Heart right ventricle (tissue), 16 donors: Measurements from ENCODE around the gene IARS2. TPM values are rescaled to one million over a fixed set of nuclear protein-coding genes. Genes with fewer than 3 reads are reported as not detected.

Experiments used
- ATAC-seq, 8 donors: fragments of 200-7000 bp; cut with Tn5 transposase; one replicate each; pipeline ENCODE4 v1.9.1; 2020; ENCODE audit warnings: mild to moderate bottlenecking in 8 of 8, moderate library complexity in 8 of 8, moderate number of reproducible peaks in 1 of 8
- DNase-seq, 2 donors: peaks; one replicate each; pipeline ENCODE4 v3.0.0-alpha.2; 2020
- H3K27ac ChIP-seq, 10 donors: fragments of 200-600 bp; sonication (generic) in 2 of 10; one replicate each; pipeline versions ENCODE4 v1.5.0 to v1.8.0; 2020 to 2022; ENCODE audit warnings: mild to moderate bottlenecking in 3 of 10
- H3K27me3 ChIP-seq, 7 donors: fragments of 200-600 bp; one replicate each; pipeline ENCODE4 v1.8.0; 2021 to 2022; ENCODE audit warnings: mild to moderate bottlenecking in 2 of 7
- H3K36me3 ChIP-seq, 9 donors: fragments of 200-600 bp; sonication (generic) in 1 of 9; one replicate each; pipeline versions ENCODE4 v1.5.0 to v1.8.0; 2020 to 2022; ENCODE audit warnings: mild to moderate bottlenecking in 2 of 9
- H3K4me1 ChIP-seq, 9 donors: fragments of 200-600 bp; sonication (generic) in 1 of 9; one replicate each; pipeline versions ENCODE4 v1.5.0 to v1.8.0; 2020 to 2022; ENCODE audit warnings: mild to moderate bottlenecking in 4 of 9
- H3K4me3 ChIP-seq, 10 donors: fragments of 200-600 bp; sonication (generic) in 2 of 10; one replicate each; pipeline versions ENCODE4 v1.5.0 to v1.8.0; 2020 to 2022; ENCODE audit warnings: mild to moderate bottlenecking in 7 of 10, moderate library complexity in 2 of 10
- H3K9me3 ChIP-seq, 11 donors: fragments of 200-600 bp in 10 of 11; sonication (generic) in 2 of 11; one replicate each; pipeline versions ENCODE4 v1.5.0 to v1.8.0; 2013 to 2022; ENCODE audit warnings: mild to moderate bottlenecking in 2 of 11, control low read depth in 1 of 11, moderate library complexity in 1 of 11
- CTCF ChIP-seq, 9 donors: fragments of 200-600 bp; sonication (generic) in 2 of 9; IDR thresholded peaks; one replicate each; pipeline versions ENCODE4 v1.5.0 to v1.8.0; 2021 to 2022; ENCODE audit warnings: antibody characterized with exemption in 9 of 9, mild to moderate bottlenecking in 5 of 9, moderate library complexity in 1 of 9
- WGBS, 2 donors: extraction: QIAGEN DNeasy Blood & Tissue Kit; methylation state at CpG; one replicate each; pipeline ENCODE4 v1.1.7; 2013; ENCODE audit warnings: inconsistent platforms in 1 of 2; 5-methylcytosine and 5-hydroxymethylcytosine counted together
- intact Hi-C, 10 donors: fragments of 100-400 bp; cut with DNase I; formaldehyde crosslinking; loops; one replicate each; pipeline versions ENCODE4 v1.11.1 to v1.14.2; 2022
- polyA plus RNA-seq, 2 donors: library from polyadenylated mRNA; stranded (reverse); fragments of 200-250 nt; gene quantifications; one replicate each; pipeline ENCODE4 v1.2.3, GENCODE V29; 2013
- total RNA-seq, 10 donors: library from RNA; stranded (reverse); fragmentation: NEBNext Ultra II Directional in 3 of 10; extraction: Animal tissue kit (Norgen Biotek cat#: 25700) in 3 of 10; gene quantifications; one replicate each; pipeline versions ENCODE4 v1.2.1 to v1.2.4, GENCODE V29; 2021 to 2023
- donor health status: Arrhythmogenic right ventricular cardiomyopathy.
- donor health status: ischemic (EF 13 %, LVEDD 7.1; RV severe dilation, severe dysfunction).
- donor health status: healthy with polysubstance abuse.
- donor health status: DM: no; HTN: yes; CAD: no.
- donor health status: DM: no; HTN: no; CAD: no.
- donor health status: ischemic (EF 25% LVEDD 6.9; RV normal size, moderate dysfunction).
- donor health status: ischemic (EF 25% LVEDD 5.7; RV mildly dilated, moderate dysfunction).
- donor health status: healthy.
- donor health status: DM: yes; HTN: yes; CAD: no.
- donor health status: Ischemic cardiomyopathy.
- donor health status: ischemic (EF 35%, LVEDD 5.7; RV mildly dilated, moderate dysfunction).
- donor health status: nonischemic (EF 11% LVEDD 7.7; RV severe dilation, severe dysfunction).
- donor health status: DM: yes; HTN: yes; CAD: no.
- donor health status: PGD.
- donor health status: ischemic (EF 29% LVEDD 5.4; RV normal size, mild dysfunction).
- donor health status: nonischemic (EF 23%, LVEDD 6.1; RV moderate dilation, normal function).

Gene IARS2
- total and polyA plus RNA-seq, 12 donors: 12.1 to 91.9 (median 80.1) TPM

GRCh38 chr1:220149742-220150141 is 55.8 kb downstream of the IARS2 start:
- intact Hi-C loops: no loop called here
- H3K27ac ChIP-seq: peak overlapping the region in 3 of 10 donors; percentile 20 to 46 (median 26)
- DNase-seq (no peak), ATAC-seq (no peak)
- no peaks in the 10 kb centered on the region for H3K27me3 ChIP-seq
- peaks cover 0 to 100% (median 25%) of the 10 kb centered on the region in 9 donors for H3K36me3 ChIP-seq
- H3K9me3 ChIP-seq: no peaks in the 10 kb centered on the region
- no peak for TF ChIP-seq CTCF (IDR thresholded peaks at IDR 0.05)
- WGBS, 2 donors: 91 to 100% methylated on average over 1 of the region's 1 CpG
- H3K4me1 ChIP-seq: peaks cover 3 to 31% (median 22%) of the 10 kb centered on the region in 9 donors
- H3K4me3 ChIP-seq: no peak overlapping the region

- H3K36me3 ChIP-seq: peaks cover 0 to 100% (median 25%) of the 10 kb centered on the region in 9 donors
- DNase-seq (peak; percentile 33 to 54), ATAC-seq (peak; percentile 54 to 94 (median 88))
- peaks cover 3 to 31% (median 22%) of the 10 kb centered on the region in 9 donors for H3K4me1 ChIP-seq
- H3K27me3 ChIP-seq: no peaks in the 10 kb centered on the region
- H3K9me3 ChIP-seq: no peaks in the 10 kb centered on the region
- H3K27ac ChIP-seq: peak overlapping the region in 7 of 10 donors; percentile 6 to 64 (median 26)
- WGBS, 2 donors: 30 to 36% methylated on average over 3 of the region's 3 CpGs
- intact Hi-C loops: no loop called here
- TF ChIP-seq CTCF (IDR thresholded peaks at IDR 0.05): no peak
- H3K4me3 ChIP-seq: no peak overlapping the region
These were observed 57.5 kb downstream of the IARS2 start for GRCh38 chr1:220151454-220151853.

GRCh38 chr1:220153147-220153546 is 59.2 kb downstream of the IARS2 start:
- Histone ChIP-seq H3K9me3 (no peaks in the 10 kb centered on the region), H3K27ac (no peak overlapping the region), H3K36me3 (peaks cover 0 to 100% (median 21%) of the 10 kb centered on the region in 9 donors), H3K4me3 (no peak overlapping the region), H3K4me1 (peaks cover 3 to 31% (median 23%) of the 10 kb centered on the region in 9 donors), H3K27me3 (no peaks in the 10 kb centered on the region)
- no peak for TF ChIP-seq CTCF (IDR thresholded peaks at IDR 0.05)
- DNase-seq (no peak), ATAC-seq (no peak)
- intact Hi-C loops: no loop called here

- peaks cover 0 to 100% (median 21%) of the 10 kb centered on the region in 9 donors for H3K36me3 ChIP-seq
- peaks cover 0 to 6% (median 4%) of the 10 kb centered on the region in 9 donors for H3K4me1 ChIP-seq
- no peak overlapping the region for H3K4me3 ChIP-seq
- no peak for ATAC-seq
- WGBS, 2 donors: 98% methylated on average over 4 of the region's 4 CpGs
- H3K27ac ChIP-seq: no peak overlapping the region
- intact Hi-C loops: no loop called here
- TF ChIP-seq CTCF (IDR thresholded peaks at IDR 0.05): no peak
- H3K27me3 ChIP-seq: no peaks in the 10 kb centered on the region
- no peaks in the 10 kb centered on the region for H3K9me3 ChIP-seq
- no peak for DNase-seq
These were observed 62.8 kb downstream of the IARS2 start for GRCh38 chr1:220156620-220157146.
